Immature natural killer cell (primary cell): ENCODE data around the gene ZNF536. TPM values are rescaled to one million over a fixed set of nuclear protein-coding genes. Genes with fewer than 3 reads are reported as not detected.

ENCODE experiments used
- DNase-seq, 3 donors: peaks; one replicate each; pipeline ENCODE4 v3.0.0; 2022; ENCODE audit warnings: mixed read lengths in 1 of 3
- H3K27ac Mint-ChIP-seq, 6 donors: one replicate each; pipeline ENCODE4 v1.8.0; 2020; ENCODE audit warnings: mixed read lengths in 6 of 6, mild to moderate bottlenecking in 5 of 6, inconsistent platforms in 4 of 6, moderate library complexity in 3 of 6
- H3K27me3 Mint-ChIP-seq, 3 donors: one replicate each; pipeline ENCODE4 v1.8.0; 2020 to 2021; ENCODE audit warnings: low read depth in 3 of 3, mild to moderate bottlenecking in 3 of 3, mixed read lengths in 3 of 3, moderate library complexity in 3 of 3, inconsistent platforms in 1 of 3
- H3K36me3 Mint-ChIP-seq, 3 donors: one replicate each; pipeline ENCODE4 v1.8.0; 2020; ENCODE audit warnings: mixed read lengths in 3 of 3, inconsistent platforms in 2 of 3, mild to moderate bottlenecking in 2 of 3
- H3K4me1 Mint-ChIP-seq, 2 donors: one replicate each; pipeline ENCODE4 v1.8.0; 2020; ENCODE audit warnings: inconsistent platforms in 2 of 2, mild to moderate bottlenecking in 2 of 2, mixed read lengths in 2 of 2, moderate library complexity in 1 of 2
- H3K4me3 Mint-ChIP-seq, 5 donors: one replicate each; pipeline ENCODE4 v1.8.0; 2020; ENCODE audit warnings: mild to moderate bottlenecking in 5 of 5, mixed read lengths in 5 of 5, inconsistent platforms in 3 of 5, moderate library complexity in 3 of 5
- H3K9me3 Mint-ChIP-seq, 6 donors: one replicate each; pipeline ENCODE4 v1.8.0; 2020; ENCODE audit warnings: mild to moderate bottlenecking in 6 of 6, mixed read lengths in 6 of 6, inconsistent platforms in 4 of 6, moderate library complexity in 3 of 6
- polyA plus RNA-seq, 3 donors: library from polyadenylated mRNA; unstranded; fragments of 300-500 nt; fragmentation: Illumina TruSeq; gene quantifications; one replicate each; pipeline ENCODE4 v1.2.3, GENCODE V29; 2021

Gene ZNF536
- polyA plus RNA-seq, 3 donors from 2014 or later = not detected

DNA sequence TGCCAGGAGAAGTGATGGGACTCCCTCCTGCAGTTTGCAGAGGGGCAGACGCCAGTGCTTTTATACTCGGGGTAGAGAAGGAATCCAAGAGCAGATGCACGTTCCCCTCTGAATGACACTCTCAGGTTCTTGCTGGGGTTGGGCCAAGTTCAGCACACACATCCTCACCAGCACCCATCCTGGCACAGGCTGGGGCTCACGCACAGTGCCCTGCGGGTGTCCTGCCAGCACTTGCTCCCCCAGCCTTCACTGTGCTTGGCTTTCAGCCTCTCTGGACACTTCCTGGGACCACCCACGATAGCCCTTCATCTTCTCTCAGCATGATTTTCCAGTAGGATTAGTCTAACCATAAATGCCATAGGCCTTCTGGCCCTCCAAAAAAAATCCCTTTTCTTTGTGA is 158.6 kb downstream of the ZNF536 start:
- Mint-ChIP-seq H3K27me3 (peaks cover 0 to 3% (median 0%) of the 10 kb centered on the region in 3 donors), H3K4me1 (no peaks in the 10 kb centered on the region), H3K9me3 (no peaks in the 10 kb centered on the region), H3K4me3 (no peak overlapping the region), H3K27ac (no peak overlapping the region), H3K36me3 (no peaks in the 10 kb centered on the region)
- no peak for DNase-seq

DNA sequence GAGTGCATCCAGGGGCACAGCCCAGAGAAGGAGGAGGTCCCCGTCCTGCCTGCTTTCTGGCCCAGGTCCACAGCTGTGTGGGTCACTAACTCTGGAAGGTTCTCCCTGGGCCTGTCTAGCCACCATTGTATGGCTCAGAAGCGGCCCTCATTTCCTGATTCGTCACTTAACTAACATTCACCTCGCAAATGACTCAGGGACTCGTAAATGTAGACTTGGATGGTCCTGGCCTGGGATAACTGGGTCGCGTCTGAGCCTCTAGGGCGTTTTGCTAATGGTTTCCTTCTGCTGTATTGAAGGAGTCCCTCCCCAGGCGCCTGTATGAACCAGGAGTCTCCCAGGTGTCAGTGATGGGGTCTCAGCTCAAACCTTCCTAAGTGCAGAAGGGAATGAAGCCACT is 162.8 kb downstream of the ZNF536 start:
- Mint-ChIP-seq H3K4me1 (no peaks in the 10 kb centered on the region), H3K27ac (no peak overlapping the region), H3K9me3 (no peaks in the 10 kb centered on the region), H3K36me3 (no peaks in the 10 kb centered on the region), H3K4me3 (no peak overlapping the region), H3K27me3 (peaks cover 0 to 3% (median 0%) of the 10 kb centered on the region in 3 donors)
- DNase-seq = no peak

DNA sequence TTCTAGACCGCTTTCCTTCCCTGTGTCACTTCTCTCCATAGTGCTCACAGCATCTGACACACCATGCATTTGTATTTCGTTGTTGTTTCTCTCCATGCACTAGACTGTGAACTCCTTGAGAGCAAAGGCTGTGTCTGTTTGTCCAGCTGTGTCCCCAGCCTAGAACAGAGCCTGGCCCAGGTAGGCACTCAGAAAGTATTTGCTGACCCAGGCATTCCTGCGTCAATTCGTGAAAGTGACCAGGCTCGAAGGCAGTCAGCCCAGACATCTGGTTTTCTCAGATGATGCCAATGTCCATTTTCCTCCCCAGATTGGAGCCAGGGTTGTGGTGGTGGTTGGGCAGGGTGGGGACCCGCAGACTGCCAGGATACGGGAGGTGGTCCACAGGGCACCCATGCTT is 164.8 kb downstream of the ZNF536 start:
- no peaks in the 10 kb centered on the region for H3K9me3 Mint-ChIP-seq
- peaks cover 0 to 3% (median 0%) of the 10 kb centered on the region in 3 donors for H3K27me3 Mint-ChIP-seq
- no peaks in the 10 kb centered on the region for H3K36me3 Mint-ChIP-seq
- H3K4me1 Mint-ChIP-seq = no peaks in the 10 kb centered on the region
- DNase-seq = no peak
- H3K27ac Mint-ChIP-seq = no peak overlapping the region
- H3K4me3 Mint-ChIP-seq = no peak overlapping the region

DNA sequence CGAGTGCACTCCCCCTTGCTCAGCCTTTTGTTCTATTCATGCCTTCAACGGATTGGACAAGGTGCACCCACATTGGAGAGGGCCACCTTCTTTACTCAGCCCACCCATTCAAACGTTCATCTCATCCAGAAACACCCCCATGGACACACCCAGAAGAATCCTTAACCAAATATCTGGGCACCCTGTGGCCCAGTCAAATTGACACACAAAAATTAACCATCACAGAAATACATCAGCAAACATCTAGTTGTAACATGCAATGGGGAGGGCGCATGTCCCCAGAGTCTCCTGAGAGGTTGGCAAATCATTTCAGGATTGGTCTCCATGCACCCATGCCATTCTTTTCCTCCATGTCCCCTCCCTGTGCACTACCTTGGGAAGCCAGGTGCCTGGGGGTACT is 167.1 kb downstream of the ZNF536 start:
- no peak overlapping the region for H3K27ac Mint-ChIP-seq
- H3K9me3 Mint-ChIP-seq = no peaks in the 10 kb centered on the region
- H3K36me3 Mint-ChIP-seq = no peaks in the 10 kb centered on the region
- H3K4me1 Mint-ChIP-seq = no peaks in the 10 kb centered on the region
- no peak overlapping the region for H3K4me3 Mint-ChIP-seq
- DNase-seq = no peak
- H3K27me3 Mint-ChIP-seq = peaks cover 0 to 3% (median 0%) of the 10 kb centered on the region in 3 donors

DNA sequence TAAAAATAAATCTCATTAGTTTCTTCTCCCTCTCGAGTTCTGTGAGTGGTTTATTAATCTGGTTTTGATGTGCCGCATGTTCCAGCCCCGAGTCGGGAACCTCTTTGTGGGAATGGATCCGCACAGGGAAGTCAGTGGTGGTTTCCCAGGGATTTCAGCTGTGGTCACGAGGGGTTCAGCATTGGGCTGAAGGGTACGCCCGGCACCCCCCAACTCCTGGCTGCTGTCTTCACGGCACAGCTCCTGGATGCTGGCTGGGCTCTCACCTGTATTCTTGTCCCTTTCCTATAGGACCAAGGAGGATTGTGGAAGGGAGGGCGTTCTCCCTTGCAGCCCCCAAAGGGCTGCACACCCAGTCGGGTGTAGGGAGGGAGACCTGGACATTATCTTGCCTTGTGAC is 167.8 kb downstream of the ZNF536 start:
- Mint-ChIP-seq H3K27ac (no peak overlapping the region), H3K27me3 (peaks cover 0 to 3% (median 0%) of the 10 kb centered on the region in 3 donors), H3K9me3 (no peaks in the 10 kb centered on the region), H3K4me3 (no peak overlapping the region), H3K36me3 (no peaks in the 10 kb centered on the region), H3K4me1 (no peaks in the 10 kb centered on the region)
- DNase-seq = no peak

DNA sequence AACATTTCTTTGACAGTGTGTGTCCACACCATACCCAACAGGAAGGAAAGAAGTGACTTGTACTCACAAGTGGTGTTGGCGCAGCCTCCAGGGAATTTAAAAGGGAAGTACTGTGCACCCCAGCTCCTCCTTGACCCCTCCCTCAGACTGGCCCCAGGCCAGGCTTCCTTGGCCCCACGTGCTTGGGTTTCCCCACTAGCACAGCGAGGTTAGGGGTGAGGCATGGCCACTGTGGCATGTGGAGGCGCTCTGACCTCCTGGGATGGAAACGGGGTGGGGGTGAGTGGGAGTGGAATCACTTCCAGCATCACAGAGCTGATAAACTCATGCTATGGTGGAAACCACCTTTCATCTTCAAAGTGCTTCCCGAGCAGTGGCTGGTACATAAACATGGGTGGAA is 168.6 kb downstream of the ZNF536 start:
- Mint-ChIP-seq H3K4me3 (no peak overlapping the region), H3K27ac (no peak overlapping the region), H3K36me3 (no peaks in the 10 kb centered on the region), H3K4me1 (no peaks in the 10 kb centered on the region), H3K9me3 (no peaks in the 10 kb centered on the region), H3K27me3 (peaks cover 0 to 3% (median 3%) of the 10 kb centered on the region in 3 donors)
- DNase-seq = no peak

DNA sequence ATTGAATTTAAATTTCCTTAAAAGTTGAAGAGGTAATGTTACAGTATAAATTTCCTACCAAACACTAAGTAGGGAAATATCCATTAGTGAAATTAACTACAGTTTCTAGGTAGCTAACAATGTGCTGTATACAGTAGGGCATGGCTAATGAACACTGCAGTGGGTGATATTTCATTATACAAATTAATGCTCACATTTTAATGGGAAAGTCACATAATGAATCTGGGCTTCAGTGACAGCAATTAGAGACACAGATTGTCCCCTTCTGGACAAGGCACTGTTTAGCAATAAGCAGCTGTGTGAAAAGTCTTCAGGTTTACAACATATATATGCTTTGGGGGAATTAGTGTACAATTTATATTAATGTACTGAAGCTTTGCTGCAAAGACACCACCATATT is 169.4 kb downstream of the ZNF536 start:
- H3K36me3 Mint-ChIP-seq = no peaks in the 10 kb centered on the region
- no peaks in the 10 kb centered on the region for H3K9me3 Mint-ChIP-seq
- H3K27me3 Mint-ChIP-seq = peaks cover 0 to 3% (median 3%) of the 10 kb centered on the region in 3 donors
- no peak for DNase-seq
- no peak overlapping the region for H3K27ac Mint-ChIP-seq
- no peak overlapping the region for H3K4me3 Mint-ChIP-seq
- no peaks in the 10 kb centered on the region for H3K4me1 Mint-ChIP-seq

DNA sequence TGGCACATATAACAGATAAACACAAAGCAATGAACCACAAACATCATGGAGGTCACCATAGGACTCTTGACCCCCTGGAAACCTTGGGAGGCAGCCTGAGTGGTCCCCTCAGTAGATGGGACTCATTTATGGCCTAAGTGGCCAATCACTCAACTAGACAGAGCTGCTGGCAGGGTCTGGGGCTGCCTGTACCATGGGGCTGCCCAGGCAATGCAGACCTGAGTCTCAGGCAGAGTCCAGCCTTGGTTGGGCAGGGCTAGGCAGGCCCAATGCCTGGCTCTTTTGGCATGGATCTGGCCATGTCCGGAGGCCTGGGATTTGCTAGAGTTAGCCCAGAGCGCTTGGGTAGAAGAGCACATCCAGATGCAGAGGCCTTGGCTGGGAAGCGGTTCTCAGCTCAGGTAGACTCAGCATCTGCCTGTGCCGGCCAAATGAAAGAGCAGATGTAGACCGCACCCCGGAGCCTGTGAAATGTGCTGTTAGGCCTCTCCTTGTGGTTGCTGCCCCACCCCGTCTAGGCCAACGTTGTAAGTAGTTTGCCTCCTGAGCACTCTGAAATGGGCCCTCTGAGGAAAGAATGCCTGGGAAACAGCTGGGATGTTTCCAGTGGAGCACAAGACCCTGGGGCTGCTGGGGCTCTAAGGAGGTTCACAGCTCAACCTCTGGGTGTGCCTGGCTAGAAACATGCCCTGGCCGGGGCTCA is 171.2 kb downstream of the ZNF536 start:
- Mint-ChIP-seq H3K27me3 (peaks cover 0 to 3% (median 3%) of the 10 kb centered on the region in 3 donors), H3K4me3 (no peak overlapping the region), H3K9me3 (peaks cover 0 to under 1% (median 0%) of the 10 kb centered on the region in 6 donors), H3K27ac (no peak overlapping the region), H3K36me3 (no peaks in the 10 kb centered on the region), H3K4me1 (no peaks in the 10 kb centered on the region)
- no peak for DNase-seq

DNA sequence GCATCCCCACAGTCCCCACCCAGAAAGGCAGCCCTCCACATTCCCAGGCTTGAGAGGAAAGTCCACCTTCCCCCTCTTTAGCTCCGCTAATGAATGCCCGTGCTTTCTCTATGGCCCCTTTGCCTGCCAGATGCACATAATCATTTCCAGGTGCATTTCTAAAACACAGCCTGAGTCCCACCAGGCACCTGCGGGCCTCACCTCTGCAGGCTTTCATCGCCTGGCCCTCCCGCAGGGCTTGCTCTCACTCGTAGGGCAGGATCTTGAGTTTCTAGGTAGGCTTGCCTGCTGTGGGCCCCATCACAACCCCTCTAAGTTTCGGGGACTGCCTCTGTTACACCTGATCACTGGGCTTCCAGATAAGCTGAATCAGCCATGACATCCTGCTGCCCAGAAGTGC is 173.6 kb downstream of the ZNF536 start:
- H3K36me3 Mint-ChIP-seq = no peaks in the 10 kb centered on the region
- H3K27ac Mint-ChIP-seq = no peak overlapping the region
- no peak overlapping the region for H3K4me3 Mint-ChIP-seq

DNA sequence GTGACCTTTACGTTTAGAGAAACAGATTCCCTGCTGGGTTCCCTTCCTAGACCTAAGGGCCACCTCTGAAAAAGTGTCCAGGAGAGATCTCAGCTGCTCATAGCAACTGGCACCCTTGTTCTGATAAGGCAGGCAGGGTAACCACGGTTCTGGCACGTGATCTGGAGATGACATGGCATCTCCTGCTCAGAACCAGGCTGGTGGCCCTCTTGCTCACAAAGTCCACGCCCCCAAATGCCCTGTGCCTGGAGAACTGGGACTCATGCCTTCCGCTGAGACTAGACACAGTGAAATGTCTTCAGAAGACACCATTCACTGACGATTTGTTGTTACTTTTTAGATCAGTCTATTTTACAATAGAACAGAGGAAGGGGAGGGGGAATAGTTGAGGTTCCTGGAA is 174.1 kb downstream of the ZNF536 start:
- no peak for DNase-seq
- Mint-ChIP-seq H3K36me3 (no peaks in the 10 kb centered on the region), H3K27me3 (peaks cover 0 to 9% (median 1%) of the 10 kb centered on the region in 3 donors), H3K9me3 (peaks cover 0 to 4% (median 0%) of the 10 kb centered on the region in 6 donors), H3K4me3 (no peak overlapping the region), H3K4me1 (no peaks in the 10 kb centered on the region), H3K27ac (no peak overlapping the region)

More for the DNA sequence above, 173.6 kb downstream of the ZNF536 start:
- no peak for DNase-seq
- Mint-ChIP-seq H3K27me3 (peaks cover 0 to 9% (median 1%) of the 10 kb centered on the region in 3 donors), H3K9me3 (peaks cover 0 to 4% (median 0%) of the 10 kb centered on the region in 6 donors), H3K4me1 (no peaks in the 10 kb centered on the region)

DNA sequence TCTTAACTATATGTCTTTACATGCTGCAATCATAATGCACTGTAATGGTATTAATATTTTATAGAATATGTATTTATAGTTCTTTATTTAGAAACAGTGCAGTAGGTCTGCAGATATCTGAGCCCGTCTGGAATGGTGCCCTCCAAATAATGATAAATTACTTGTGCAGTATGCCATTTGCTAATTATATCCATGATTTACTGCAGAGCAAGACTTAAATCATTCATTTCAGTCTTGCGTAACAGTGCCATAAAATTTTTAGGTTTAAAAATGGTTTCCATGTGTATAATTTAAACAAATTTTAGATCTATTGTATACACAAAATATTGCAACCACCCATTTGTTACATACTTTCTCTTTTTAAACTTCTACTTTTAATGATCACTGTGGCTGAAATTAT is 175.1 kb downstream of the ZNF536 start:
- no peaks in the 10 kb centered on the region for H3K36me3 Mint-ChIP-seq
- no peaks in the 10 kb centered on the region for H3K4me1 Mint-ChIP-seq

DNA sequence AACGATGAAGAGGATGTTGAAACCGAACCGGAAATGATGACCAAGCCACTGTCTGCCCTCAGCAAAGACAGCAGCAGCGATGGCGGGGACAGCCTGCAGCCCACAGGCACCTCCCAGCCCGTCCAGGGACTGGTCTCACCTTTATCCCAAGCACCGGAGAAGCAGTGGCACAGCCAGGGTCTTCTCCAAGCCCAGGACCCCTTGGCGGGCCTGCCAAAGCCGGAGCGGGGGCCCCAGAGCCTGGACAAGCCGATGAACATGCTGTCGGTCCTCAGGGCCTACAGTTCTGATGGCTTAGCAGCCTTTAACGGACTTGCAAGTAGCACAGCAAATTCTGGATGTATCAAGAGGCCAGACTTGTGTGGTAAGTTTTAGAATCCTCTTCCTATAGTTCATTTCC is 177.0 kb downstream of the ZNF536 start:
- Mint-ChIP-seq H3K27me3 (peaks cover 0 to 9% (median 1%) of the 10 kb centered on the region in 3 donors), H3K27ac (no peak overlapping the region), H3K4me1 (no peaks in the 10 kb centered on the region), H3K36me3 (no peaks in the 10 kb centered on the region), H3K4me3 (no peak overlapping the region), H3K9me3 (peaks cover 0 to 4% (median 0%) of the 10 kb centered on the region in 6 donors)
- DNase-seq = no peak

More for the DNA sequence above, 175.1 kb downstream of the ZNF536 start:
- no peak overlapping the region for H3K27ac Mint-ChIP-seq
- peaks cover 0 to 9% (median 1%) of the 10 kb centered on the region in 3 donors for H3K27me3 Mint-ChIP-seq
- peaks cover 0 to 4% (median 0%) of the 10 kb centered on the region in 6 donors for H3K9me3 Mint-ChIP-seq
- no peak overlapping the region for H3K4me3 Mint-ChIP-seq
- DNase-seq = no peak

DNA sequence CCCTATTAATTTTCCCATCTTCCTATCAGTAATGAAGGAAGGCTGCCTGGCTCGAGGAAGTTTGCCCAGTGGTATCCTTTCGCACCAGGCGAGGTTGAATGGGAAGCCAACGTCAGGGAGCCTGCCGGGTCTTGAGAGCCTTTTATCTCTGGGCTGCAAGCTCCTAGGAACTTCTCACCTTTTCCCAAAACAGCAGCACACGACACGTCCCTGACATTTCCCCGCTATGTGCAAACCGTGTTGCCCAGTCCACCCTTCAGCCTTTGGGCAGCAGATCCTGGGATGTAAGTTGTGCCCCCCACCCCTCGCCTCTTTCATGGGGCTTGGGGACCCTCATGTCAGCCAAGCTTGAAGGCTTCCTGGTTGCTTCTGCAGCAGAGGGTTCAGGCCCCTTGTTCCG is 179.1 kb downstream of the ZNF536 start:
- Mint-ChIP-seq H3K36me3 (no peaks in the 10 kb centered on the region), H3K4me1 (no peaks in the 10 kb centered on the region), H3K9me3 (peaks cover 0 to 4% (median 0%) of the 10 kb centered on the region in 6 donors), H3K27ac (no peak overlapping the region), H3K4me3 (no peak overlapping the region), H3K27me3 (peaks cover 0 to 6% (median 1%) of the 10 kb centered on the region in 3 donors)
- no peak for DNase-seq

DNA sequence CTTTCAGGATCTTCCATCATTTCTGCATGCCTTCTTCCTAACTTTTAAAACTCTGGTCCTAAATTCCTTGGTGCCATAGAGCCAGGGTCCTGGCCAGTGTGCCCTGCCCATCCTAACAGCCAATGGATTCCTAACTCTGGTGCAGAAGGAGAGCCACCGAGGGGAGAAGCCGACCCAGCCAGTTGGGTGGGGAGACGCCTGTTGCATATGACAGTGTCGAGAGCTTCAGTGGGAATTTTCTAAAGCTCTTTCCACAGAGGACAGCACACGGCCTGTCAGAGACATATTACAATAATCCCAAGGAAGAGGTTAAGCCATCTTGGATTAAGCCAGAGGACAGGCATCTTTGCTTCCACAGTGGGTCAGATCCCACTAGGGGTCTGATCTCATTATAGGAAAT is 180.4 kb downstream of the ZNF536 start:
- Mint-ChIP-seq H3K4me3 (no peak overlapping the region), H3K27ac (no peak overlapping the region), H3K9me3 (peaks cover 0 to 4% (median 0%) of the 10 kb centered on the region in 6 donors), H3K36me3 (no peaks in the 10 kb centered on the region), H3K27me3 (peaks cover 0 to 6% (median 1%) of the 10 kb centered on the region in 3 donors), H3K4me1 (no peaks in the 10 kb centered on the region)
- no peak for DNase-seq
